ENCODE results near the gene RALGPS1.

- no peak for TF ChIP-seq CTCF (IDR thresholded peaks at IDR 0.05)
- TF ChIP-seq EZH2phosphoT487 (IDR thresholded peaks at IDR 0.05) = no peak
- no peak for TF ChIP-seq EZH2 (IDR thresholded peaks at IDR 0.05)
Observed at GRCh38 chr9:127185931-127186781, 271.6 kb downstream of the RALGPS1 start.
